ENCODE results near the gene PARD3B. TPM values are rescaled to one million over a fixed set of nuclear protein-coding genes. Genes with fewer than 3 reads are reported as not detected.

PARD3B gene
- total and polyA plus RNA-seq, 7 donors: 0.42 to 6.0 (median 4.8) TPM

GRCh38 chr2:205220559-205220958 is 675.3 kb downstream of the PARD3B start:
- 63 to 83% (median 83%) methylated on average over 3 of the region's 3 CpGs for whole genome bisulfite sequencing, 3 donors
- intact Hi-C loops (cut with DNase I): no loop called here
- ATAC-seq (no peak), DNase-seq (no peak)
- no peak overlapping the region for H3K27ac ChIP-seq
- no peaks in the 10 kb centered on the region for H3K4me1 ChIP-seq
- H3K36me3 ChIP-seq (ENCODE audit: insufficient read depth in 1 of 2, low read depth in 1 of 2): no peaks in the 10 kb centered on the region
- H3K27me3 ChIP-seq (ENCODE audit: insufficient read depth in 3 of 3, low read length in 2 of 3): no peaks in the 10 kb centered on the region
- no peak for TF ChIP-seq CTCF (IDR thresholded peaks at IDR 0.05)
- no peak overlapping the region for H3K4me3 ChIP-seq
- no peaks in the 10 kb centered on the region for H3K9me3 ChIP-seq

GRCh38 chr2:205232086-205232485 is 686.8 kb downstream of the PARD3B start:
- no peaks in the 10 kb centered on the region for H3K36me3 ChIP-seq (ENCODE audit: insufficient read depth in 1 of 2, low read depth in 1 of 2)
- intact Hi-C loops (cut with DNase I): no loop called here
- DNase-seq (no peak), ATAC-seq (no peak)
- H3K9me3 ChIP-seq: no peaks in the 10 kb centered on the region
- H3K27ac ChIP-seq: no peak overlapping the region
- TF ChIP-seq CTCF (IDR thresholded peaks at IDR 0.05): no peak
- H3K4me1 ChIP-seq: no peaks in the 10 kb centered on the region
- 98 to 100% (median 99%) methylated on average over 3 of the region's 3 CpGs for WGBS, 3 donors
- H3K4me3 ChIP-seq: no peak overlapping the region
- H3K27me3 ChIP-seq (ENCODE audit: insufficient read depth in 3 of 3, low read length in 2 of 3): no peaks in the 10 kb centered on the region

GRCh38 chr2:205235434-205235833 is 690.2 kb downstream of the PARD3B start:
- no peak overlapping the region for H3K27ac ChIP-seq
- no peak for TF ChIP-seq CTCF (IDR thresholded peaks at IDR 0.05)
- no peaks in the 10 kb centered on the region for H3K9me3 ChIP-seq
- no peak overlapping the region for H3K4me3 ChIP-seq
- intact Hi-C loops (cut with DNase I): no loop called here
- ATAC-seq (no peak), DNase-seq (no peak)
- no peaks in the 10 kb centered on the region for H3K36me3 ChIP-seq (ENCODE audit: insufficient read depth in 1 of 2, low read depth in 1 of 2)
- 99 to 100% (median 100%) methylated on average over 1 of the region's 1 CpG for whole genome bisulfite sequencing, 3 donors
- H3K4me1 ChIP-seq: no peaks in the 10 kb centered on the region
- H3K27me3 ChIP-seq (ENCODE audit: insufficient read depth in 3 of 3, low read length in 2 of 3): no peaks in the 10 kb centered on the region

GRCh38 chr2:205237524-205237923 is 692.2 kb downstream of the PARD3B start:
- no peak for DNase-seq
- Histone ChIP-seq H3K9me3 (no peaks in the 10 kb centered on the region), H3K27ac (no peak overlapping the region), H3K27me3 (ENCODE audit: insufficient read depth in 3 of 3, low read length in 2 of 3) (no peaks in the 10 kb centered on the region), H3K36me3 (ENCODE audit: insufficient read depth in 1 of 2, low read depth in 1 of 2) (no peaks in the 10 kb centered on the region), H3K4me3 (no peak overlapping the region), H3K4me1 (no peaks in the 10 kb centered on the region)
- no peak for ATAC-seq
- peak; percentile 6 for TF ChIP-seq CTCF (IDR thresholded peaks at IDR 0.05)
- 87 to 94% (median 91%) methylated on average over 3 of the region's 3 CpGs for WGBS, 3 donors
- intact Hi-C loops (cut with DNase I): no loop called here

GRCh38 chr2:205245001-205245400 is 699.7 kb downstream of the PARD3B start:
- intact Hi-C loops (cut with DNase I): no loop called here
- Histone ChIP-seq H3K4me1 (no peaks in the 10 kb centered on the region), H3K27me3 (ENCODE audit: insufficient read depth in 3 of 3, low read length in 2 of 3) (no peaks in the 10 kb centered on the region), H3K36me3 (ENCODE audit: insufficient read depth in 1 of 2, low read depth in 1 of 2) (no peaks in the 10 kb centered on the region), H3K4me3 (no peak overlapping the region), H3K27ac (no peak overlapping the region), H3K9me3 (no peaks in the 10 kb centered on the region)
- DNase-seq: no peak
- TF ChIP-seq CTCF (IDR thresholded peaks at IDR 0.05): no peak
- ATAC-seq: no peak
- 64 to 79% (median 74%) methylated on average over 3 of the region's 3 CpGs for WGBS, 3 donors
